Nucleus accumbens (tissue), 56 donors: Measurements from ENCODE around the gene TK2.
A peak's percentile ranks its signal among the peaks of the same experiment; 100 is the strongest.
"Not testable (repeated sequence)": the region's sequence is repeated elsewhere in the genome, so short reads cannot be mapped to it uniquely, and the experiment has no call there.

ENCODE experiments used
- DNase-seq, 56 donors: peaks; one replicate each; lab custom pipeline; 2025; lab: John Stamatoyannopoulos, UW

Gene TK2

GRCh38 chr16:66574531-66574930 lies 24.6 kb upstream of the TK2 start:
- no peak for DNase-seq

DNA sequence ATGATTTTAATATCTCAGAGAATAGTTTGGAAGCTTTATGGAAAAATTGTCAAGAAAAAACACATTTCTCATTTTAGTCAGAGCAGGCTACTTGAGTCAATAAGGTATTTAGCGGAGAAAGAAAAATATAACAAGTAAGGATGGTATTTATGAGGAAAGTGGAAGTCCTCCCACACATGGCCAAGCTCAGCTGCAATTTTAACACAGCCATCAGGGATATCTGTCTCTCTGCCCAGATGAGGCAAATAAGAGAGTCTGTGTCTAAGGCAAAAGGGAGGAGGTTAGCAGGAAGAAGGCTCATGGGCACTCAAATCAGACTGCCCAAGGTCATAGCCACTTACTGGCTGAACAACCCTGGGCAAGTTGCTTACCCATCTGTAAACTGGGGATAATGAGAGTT lies 24.2 kb upstream of the TK2 start:
- DNase-seq, result no peak

DNA sequence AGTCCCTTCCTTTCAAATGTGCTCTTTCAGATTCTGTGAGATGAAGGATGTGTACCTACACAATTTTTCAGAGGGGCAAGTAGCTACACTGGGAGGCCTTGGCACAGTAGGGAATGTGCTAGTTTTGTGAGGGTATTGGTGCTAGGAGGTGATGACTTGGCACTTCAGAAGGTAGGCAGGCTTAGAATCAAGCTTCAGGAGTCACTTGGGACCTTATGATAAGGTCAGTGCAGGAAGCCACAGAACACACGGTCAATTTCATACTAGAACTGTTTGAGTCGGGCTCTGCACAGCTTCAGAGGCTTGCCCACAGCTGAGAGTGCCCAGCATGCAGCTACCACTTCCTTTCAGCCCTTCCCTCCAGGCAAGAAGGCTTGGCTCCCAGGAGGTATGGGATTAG lies 22.4 kb upstream of the TK2 start:
- DNase-seq, result no peak

DNA sequence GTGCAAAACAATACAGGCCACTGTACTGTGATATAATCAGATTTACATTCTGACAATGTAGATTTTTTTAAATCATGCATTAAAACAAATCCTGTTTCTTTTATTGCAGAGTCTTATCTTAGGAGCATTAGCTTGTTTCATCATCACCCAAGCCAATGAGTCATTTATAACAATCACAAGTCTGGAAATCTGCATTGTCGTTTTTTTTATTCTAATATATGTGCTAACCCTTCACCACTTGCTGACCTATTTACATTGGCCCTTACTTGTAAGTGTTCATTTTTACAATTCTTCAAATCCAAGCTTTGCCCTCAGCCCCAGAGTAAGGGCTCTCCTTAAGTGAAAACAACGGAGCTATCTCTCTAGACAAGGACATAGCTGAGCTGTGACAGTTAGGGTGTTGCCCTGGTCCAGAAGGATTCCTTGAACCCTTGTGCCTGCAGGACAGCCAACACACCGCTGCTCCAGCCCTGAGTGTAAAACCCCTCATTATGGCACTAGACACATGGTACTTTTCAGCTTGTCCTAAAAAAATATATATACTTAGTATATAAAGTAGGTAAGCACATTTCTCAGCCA lies 20.0 kb upstream of the TK2 start:
- DNase-seq, result no peak

- DNase-seq, result no peak
These were observed 19.2 kb upstream of the TK2 start for GRCh38 chr16:66569131-66569530.

DNA sequence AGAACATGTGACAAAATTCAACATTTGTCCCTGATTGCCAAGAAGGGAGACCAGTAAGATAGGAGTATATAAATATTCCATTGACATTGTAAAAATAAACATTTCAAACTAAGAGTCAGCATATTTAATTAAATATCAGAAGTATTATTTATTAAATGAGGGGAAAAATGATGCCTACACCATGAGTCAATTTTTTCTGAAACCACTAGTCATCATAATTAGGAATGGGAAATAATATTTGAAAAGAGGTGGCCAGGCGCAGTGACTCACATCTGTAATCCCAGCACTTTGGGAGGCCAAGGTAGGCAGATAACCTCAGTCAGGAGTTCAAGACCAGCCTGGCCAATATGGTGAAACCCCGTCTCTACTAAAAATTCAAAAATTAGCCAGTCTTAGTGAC lies 18.4 kb upstream of the TK2 start:
- DNase-seq, result no peak

- not testable (repeated sequence) for DNase-seq
These were observed 17.3 kb upstream of the TK2 start for GRCh38 chr16:66567270-66567669.

- no peak for DNase-seq
These were observed 16.4 kb upstream of the TK2 start, which contains the start of gene CMTM1 for GRCh38 chr16:66566051-66566901. TSS of gene CMTM1 (plus strand) at chr16:66566439. CDS start at chr16:66566514, 75 bp downstream.

GRCh38 chr16:66563574-66564334 lies 13.8 kb upstream of the TK2 start:
- DNase-seq, result no peak

DNA sequence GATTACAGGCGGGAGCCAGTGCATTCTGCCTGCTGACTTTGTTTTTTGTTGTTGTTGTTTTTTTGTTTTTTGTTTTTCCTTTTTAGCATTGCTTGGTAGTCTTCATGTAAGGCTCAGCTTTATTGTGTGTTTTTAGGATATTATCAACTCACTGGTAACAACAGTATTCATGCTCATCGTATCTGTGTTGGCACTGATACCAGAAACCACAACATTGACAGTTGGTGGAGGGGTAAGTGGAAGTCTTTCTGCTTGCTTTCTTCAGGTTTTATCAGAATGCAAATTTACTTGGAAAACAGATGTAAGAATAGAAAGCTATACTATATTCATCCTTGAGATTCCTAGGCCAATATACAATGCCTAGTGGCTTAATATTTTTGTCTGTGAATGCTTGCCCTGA lies 13.1 kb upstream of the TK2 start:
- DNase-seq, result no peak

DNA sequence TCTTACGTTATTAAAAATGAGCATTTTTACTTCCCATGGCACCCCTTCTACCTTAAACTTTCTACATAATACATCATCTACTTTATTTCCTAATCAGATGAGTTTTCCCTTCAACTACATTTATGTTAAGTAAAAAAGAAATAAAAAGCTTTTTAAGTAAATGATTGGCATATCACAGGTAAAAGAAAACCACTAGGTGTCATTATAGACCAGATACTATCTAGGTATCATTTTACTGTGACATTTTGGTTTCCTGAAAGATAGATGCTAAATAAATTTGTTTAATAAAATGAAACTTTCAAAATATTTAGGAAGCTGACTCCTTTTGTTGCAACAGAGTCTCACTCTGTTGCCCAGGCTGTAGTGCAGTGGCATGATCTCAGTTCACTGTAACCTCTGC lies 12.5 kb upstream of the TK2 start:
- DNase-seq, result no peak

GRCh38 chr16:66561381-66562080 lies 11.6 kb upstream of the TK2 start:
- no peak for DNase-seq

DNA sequence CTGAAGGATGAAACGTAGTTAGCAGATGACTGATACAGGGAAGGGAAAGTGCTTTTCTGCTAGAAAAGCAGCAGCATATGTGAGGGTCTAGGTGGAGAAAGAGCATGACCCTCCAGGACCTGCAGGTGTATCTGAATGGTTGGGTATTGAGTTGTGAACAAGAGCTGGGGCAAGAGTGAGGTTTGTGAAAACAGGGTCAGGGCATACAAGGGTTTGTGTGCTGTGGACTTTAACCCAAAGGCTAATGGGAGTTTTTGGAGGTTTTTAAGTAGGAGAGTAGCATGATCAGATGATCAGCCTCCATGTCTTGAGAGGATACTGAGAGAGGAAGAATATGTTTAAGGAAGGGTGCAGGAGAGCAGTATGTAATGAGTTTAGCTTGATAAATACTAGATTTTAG lies 10.2 kb upstream of the TK2 start:
- DNase-seq, result no peak

- no peak for DNase-seq
These were observed 4.6 kb upstream of the TK2 start for GRCh38 chr16:66554495-66554894.

DNA sequence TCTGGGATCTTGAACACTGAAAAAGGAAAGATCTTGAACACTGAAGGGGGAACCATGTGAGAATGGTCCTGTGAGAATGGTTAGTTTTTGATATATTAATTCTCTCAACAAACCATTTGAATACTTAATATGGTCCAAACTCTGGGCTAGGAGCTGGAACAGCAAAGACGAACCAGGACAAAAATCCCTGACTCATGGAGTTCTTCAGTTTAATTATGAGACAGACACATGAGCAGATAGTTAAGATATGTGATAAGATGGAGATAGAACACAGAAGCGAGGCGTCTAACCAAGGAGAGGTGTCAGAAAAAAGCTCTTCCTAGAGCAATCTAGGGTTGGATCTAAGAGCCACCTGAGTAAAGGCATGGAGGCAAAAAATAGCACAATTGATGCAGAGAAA lies 4.1 kb upstream of the TK2 start:
- no peak for DNase-seq

DNA sequence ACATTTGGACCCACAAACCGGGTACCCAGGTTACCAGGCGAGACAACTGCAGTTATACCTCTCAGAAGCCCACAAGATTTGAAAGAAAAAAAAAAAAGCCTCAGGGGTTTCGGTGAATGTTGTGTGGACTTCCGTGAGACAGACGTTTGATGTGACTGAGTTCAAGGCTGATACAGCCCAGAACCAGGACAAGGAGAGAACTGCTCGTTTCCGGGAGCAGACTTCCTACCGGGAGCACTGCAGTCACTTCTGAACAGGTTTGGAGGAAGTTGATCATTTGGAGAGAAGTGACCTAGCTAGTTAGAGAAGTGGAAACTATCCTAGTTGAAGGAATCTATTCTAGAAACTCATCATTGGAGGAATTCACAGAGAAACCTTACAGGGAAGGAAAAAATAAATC lies 3.3 kb upstream of the TK2 start:
- no peak for DNase-seq

DNA sequence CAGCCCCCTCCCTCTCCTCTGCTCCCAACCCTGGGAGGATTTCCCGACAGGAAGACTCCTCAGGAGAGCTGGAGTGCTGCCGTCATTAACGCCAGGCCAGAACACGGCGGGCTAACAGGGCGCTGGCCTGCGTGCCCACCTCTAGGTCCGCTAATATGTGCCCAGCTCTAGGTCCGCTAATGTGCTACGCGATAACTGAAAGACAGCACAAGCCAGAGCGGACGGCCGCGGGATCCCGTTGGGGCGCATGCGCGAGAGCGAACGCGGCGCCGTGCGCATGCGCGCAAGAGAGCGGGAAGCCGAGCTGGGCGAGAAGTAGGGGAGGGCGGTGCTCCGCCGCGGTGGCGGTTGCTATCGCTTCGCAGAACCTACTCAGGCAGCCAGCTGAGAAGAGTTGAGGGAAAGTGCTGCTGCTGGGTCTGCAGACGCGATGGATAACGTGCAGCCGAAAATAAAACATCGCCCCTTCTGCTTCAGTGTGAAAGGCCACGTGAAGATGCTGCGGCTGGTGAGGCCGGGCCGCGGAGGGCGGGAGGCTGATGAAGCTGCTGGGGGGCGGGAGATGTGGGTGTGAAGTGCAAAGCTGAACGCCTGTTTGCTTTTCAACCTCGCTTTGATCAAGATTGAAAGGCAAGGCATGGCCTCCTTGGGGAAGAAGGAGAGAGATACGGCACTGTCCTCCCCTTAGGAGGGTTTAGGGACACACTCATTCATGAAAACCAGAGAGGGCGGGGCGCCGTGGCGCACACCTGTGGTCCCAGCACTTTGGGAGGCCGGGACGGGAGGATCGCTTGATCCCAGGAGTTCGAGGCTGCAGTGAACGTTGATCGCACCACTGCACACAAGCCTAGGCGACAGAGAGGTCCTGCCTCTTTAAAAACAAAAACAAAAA lies 2.6 kb upstream of the TK2 start, which contains the start of gene CKLF:
CKLF (plus strand) TSS at position 291 of the 892 bp plus-strand sequence; CDS start at position 431, 140 bp downstream.
- DNase-seq, result peak in 54 of 56 donors; percentile 35 to 93 (median 82)

DNA sequence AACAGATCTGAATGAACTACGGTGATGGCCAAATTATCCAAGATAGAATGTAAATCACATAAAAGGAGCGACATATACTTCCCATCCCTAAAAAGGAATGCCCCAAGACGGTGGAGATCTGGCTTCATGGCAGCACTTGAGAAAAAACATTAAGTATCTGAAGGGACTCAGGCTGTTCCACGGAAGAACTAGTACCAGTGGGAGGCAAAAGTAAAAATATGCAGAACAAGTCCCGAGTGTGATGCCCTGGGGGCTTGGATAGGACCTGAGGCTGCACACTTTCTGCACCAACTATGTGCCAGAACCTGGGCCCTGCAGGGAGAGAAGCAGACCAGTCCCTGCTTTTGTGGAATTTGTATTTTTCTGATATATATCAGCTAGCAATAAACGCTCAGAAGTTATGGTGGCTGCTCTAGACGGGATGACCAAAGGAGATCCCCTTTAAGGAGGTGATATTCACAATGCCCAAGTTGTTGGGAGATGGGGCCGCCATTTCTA lies 1.9 kb upstream of the TK2 start:
- DNase-seq, result peak in 5 of 56 donors; percentile 33 to 60 (median 51)

- peak in 4 of 56 donors; percentile 3 to 10 (median 6) for DNase-seq
These were observed 1.4 kb upstream of the TK2 start for GRCh38 chr16:66551348-66551759.
